ENCODE data around the gene TRAF3IP1.

The TRAF3IP1 gene

GRCh38 chr2:238278626-238279323 lies 41.5 kb upstream of the TRAF3IP1 start:
- no peak for DNase-seq (ENCODE audit: low read depth, low spot score)
- no peak overlapping the region for H3K27ac ChIP-seq
- H3K9ac ChIP-seq (ENCODE audit: insufficient read length) = no peak overlapping the region
- peaks cover 23% of the 10 kb centered on the region; the same call in 1 of the 2 replicates for H3K36me3 ChIP-seq (ENCODE audit: insufficient read depth, low read length)
- H3K9me3 ChIP-seq (ENCODE audit: low read depth, low read length) = no peaks in the 10 kb centered on the region
- H3K4me3 ChIP-seq = no peak overlapping the region
- no peak for TF ChIP-seq EZH2 (IDR thresholded peaks at IDR 0.05)
- TF ChIP-seq POLR2AphosphoS5 (IDR thresholded peaks at IDR 0.05; ENCODE audit: borderline replicate concordance, low read depth, low read length) = no peak
- no peak for TF ChIP-seq FOXP2 (optimal IDR thresholded peaks at IDR 0.05; ENCODE audit: control extremely low read depth, extremely low read length, insufficient read depth)

DNA sequence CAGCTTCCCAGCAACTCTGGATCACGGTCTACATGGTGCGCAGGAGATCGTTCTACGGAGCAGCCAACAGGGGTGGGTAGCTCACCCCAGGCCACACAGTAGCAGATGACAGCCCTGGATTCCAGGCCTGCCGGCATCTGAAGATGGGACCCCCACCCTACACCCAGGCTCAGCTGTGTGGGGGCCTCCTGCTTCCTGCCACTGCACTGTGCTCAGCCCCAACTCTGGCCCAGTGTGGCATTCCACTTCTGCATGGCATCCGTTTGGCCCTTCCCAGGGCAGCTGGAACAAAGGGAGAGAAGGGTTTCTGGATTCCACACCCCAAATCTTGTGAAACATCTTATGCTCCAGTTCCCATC lies 41.0 kb upstream of the TRAF3IP1 start:
- no peak for DNase-seq (ENCODE audit: low read depth, low spot score)
- H3K9ac ChIP-seq (ENCODE audit: insufficient read length) = no peak overlapping the region
- peaks cover 19% of the 10 kb centered on the region; the same call in 1 of the 2 replicates for H3K36me3 ChIP-seq (ENCODE audit: insufficient read depth, low read length)
- H3K4me3 ChIP-seq = no peak overlapping the region
- TF ChIP-seq POLR2AphosphoS5 (IDR thresholded peaks at IDR 0.05; ENCODE audit: borderline replicate concordance, low read depth, low read length) = no peak
- TF ChIP-seq EZH2 (IDR thresholded peaks at IDR 0.05) = no peak
- no peak for TF ChIP-seq FOXP2 (optimal IDR thresholded peaks at IDR 0.05; ENCODE audit: control extremely low read depth, extremely low read length, insufficient read depth)
- no peaks in the 10 kb centered on the region for H3K9me3 ChIP-seq (ENCODE audit: low read depth, low read length)
- no peak overlapping the region for H3K27ac ChIP-seq

- Histone ChIP-seq H3K4me3 (no peak overlapping the region), H3K36me3 (ENCODE audit: insufficient read depth, low read length) (peaks cover 12% of the 10 kb centered on the region; the same call in 1 of the 2 replicates), H3K9me3 (ENCODE audit: low read depth, low read length) (no peaks in the 10 kb centered on the region), H3K9ac (ENCODE audit: insufficient read length) (no peak overlapping the region), H3K27ac (no peak overlapping the region)
- no peak for DNase-seq (ENCODE audit: low read depth, low spot score)
- TF ChIP-seq FOXP2 (optimal IDR thresholded peaks at IDR 0.05; ENCODE audit: control extremely low read depth, extremely low read length, insufficient read depth) = no peak
- no peak for TF ChIP-seq EZH2 (IDR thresholded peaks at IDR 0.05)
- no peak for TF ChIP-seq POLR2AphosphoS5 (IDR thresholded peaks at IDR 0.05; ENCODE audit: borderline replicate concordance, low read depth, low read length)
Measured at GRCh38 chr2:238280083-238280825, 40.1 kb upstream of the TRAF3IP1 start.

- TF ChIP-seq POLR2AphosphoS5 (IDR thresholded peaks at IDR 0.05; ENCODE audit: borderline replicate concordance, low read depth, low read length) = no peak
- TF ChIP-seq FOXP2 (optimal IDR thresholded peaks at IDR 0.05; ENCODE audit: control extremely low read depth, extremely low read length, insufficient read depth) = no peak
- TF ChIP-seq EZH2 (IDR thresholded peaks at IDR 0.05) = no peak
- no peak overlapping the region for H3K9ac ChIP-seq (ENCODE audit: insufficient read length)
- DNase-seq (ENCODE audit: low read depth, low spot score) = no peak
- no peaks in the 10 kb centered on the region for H3K36me3 ChIP-seq (ENCODE audit: insufficient read depth, low read length)
- no peak overlapping the region for H3K27ac ChIP-seq
- H3K9me3 ChIP-seq (ENCODE audit: low read depth, low read length) = no peaks in the 10 kb centered on the region
- no peak overlapping the region for H3K4me3 ChIP-seq
Measured at GRCh38 chr2:238281826-238282480, 38.4 kb upstream of the TRAF3IP1 start.

DNA sequence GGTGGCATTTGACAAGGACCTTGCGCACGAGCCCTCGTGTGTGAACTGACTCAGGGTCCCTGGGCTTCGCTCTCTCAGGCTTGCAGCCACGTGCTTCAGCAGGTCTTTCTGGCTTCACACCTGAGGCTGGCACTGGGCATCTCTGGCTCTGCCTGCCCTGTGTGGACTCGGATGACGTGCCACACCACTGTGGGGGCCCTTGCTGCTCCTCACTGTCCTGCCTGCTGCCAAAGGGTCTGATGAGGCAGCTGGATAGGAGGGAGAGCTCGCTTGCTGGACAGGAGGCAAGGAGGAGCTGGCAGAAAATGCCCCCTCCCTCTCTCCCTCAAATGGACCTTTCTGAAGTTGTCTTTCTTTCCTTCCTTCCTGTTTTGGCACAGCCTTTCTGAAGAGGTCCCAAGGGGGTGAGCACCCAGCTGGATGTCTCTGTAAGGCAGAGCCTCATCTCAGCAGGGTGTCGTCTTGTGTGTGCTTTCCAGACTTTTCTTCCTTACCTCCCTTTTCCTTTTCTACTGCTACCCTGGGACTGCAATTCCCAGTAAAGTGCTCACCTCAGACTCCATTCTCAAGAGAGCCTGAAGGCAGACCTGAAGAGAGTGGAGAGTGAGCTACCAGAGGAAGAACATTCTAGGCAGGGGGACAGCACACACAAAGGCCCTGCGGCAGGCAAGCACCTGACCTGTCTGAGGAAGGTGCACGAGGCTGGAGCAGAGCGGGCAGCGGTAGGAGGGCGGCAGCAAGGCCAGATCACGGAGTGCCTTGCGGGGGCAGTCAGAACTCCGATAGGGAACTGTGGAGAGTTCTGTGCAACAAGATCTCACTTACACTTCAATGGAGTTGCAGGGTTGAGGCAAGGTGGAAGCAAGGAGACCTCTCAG lies 37.2 kb upstream of the TRAF3IP1 start:
- H3K4me3 ChIP-seq = no peak overlapping the region
- H3K36me3 ChIP-seq (ENCODE audit: insufficient read depth, low read length) = no peaks in the 10 kb centered on the region
- H3K27ac ChIP-seq = no peak overlapping the region
- H3K9ac ChIP-seq (ENCODE audit: insufficient read length) = no peak overlapping the region
- TF ChIP-seq POLR2AphosphoS5 (IDR thresholded peaks at IDR 0.05; ENCODE audit: borderline replicate concordance, low read depth, low read length) (no peak), FOXP2 (optimal IDR thresholded peaks at IDR 0.05; ENCODE audit: control extremely low read depth, extremely low read length, insufficient read depth) (no peak), EZH2 (IDR thresholded peaks at IDR 0.05) (no peak)
- no peak for DNase-seq (ENCODE audit: low read depth, low spot score)
- H3K9me3 ChIP-seq (ENCODE audit: low read depth, low read length) = no peaks in the 10 kb centered on the region

DNA sequence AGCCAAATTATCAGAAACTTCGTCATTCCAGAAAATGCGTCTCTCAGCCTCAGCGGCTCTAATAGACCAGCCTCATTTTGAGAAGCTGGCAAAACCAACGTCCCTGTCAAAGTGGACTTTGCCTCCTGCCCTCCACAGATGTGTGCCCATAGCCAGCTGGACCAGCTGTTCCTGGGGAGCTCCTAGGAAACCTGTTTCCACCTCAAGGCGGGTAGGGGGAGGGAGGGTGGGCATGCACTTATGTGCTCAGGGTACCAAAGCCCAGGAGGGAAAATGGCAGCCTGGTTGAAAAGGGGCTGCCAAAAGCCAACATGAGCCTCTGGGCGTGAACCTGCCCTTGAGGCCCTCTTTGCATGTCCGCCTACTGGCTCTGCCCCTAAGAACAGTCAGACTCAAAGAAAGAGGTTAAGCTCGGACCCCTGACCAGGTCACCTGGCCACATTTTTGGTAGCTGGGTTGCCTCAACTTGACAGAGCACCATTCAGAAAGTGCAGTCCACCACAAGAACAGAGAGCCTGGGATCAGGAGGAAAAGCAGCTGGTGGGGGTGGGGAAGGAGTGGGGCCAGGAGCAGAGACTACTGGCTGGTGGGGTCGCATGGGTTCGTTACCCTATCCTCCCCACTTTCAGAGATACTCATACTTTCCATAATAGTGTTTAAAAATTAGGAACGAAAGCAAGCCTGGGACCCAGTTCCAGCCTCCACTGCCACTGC lies 35.4 kb upstream of the TRAF3IP1 start:
- Histone ChIP-seq H3K9ac (ENCODE audit: insufficient read length) (no peak overlapping the region), H3K36me3 (ENCODE audit: insufficient read depth, low read length) (no peaks in the 10 kb centered on the region), H3K4me3 (no peak overlapping the region), H3K9me3 (ENCODE audit: low read depth, low read length) (no peaks in the 10 kb centered on the region), H3K27ac (peak overlapping the region; percentile 61)
- TF ChIP-seq EZH2 (IDR thresholded peaks at IDR 0.05) (no peak), POLR2AphosphoS5 (IDR thresholded peaks at IDR 0.05; ENCODE audit: borderline replicate concordance, low read depth, low read length) (no peak), FOXP2 (optimal IDR thresholded peaks at IDR 0.05; ENCODE audit: control extremely low read depth, extremely low read length, insufficient read depth) (no peak)
- no peak for DNase-seq (ENCODE audit: low read depth, low spot score)

GRCh38 chr2:238285653-238286082 lies 34.6 kb upstream of the TRAF3IP1 start:
- H3K9me3 ChIP-seq (ENCODE audit: low read depth, low read length) = no peaks in the 10 kb centered on the region
- TF ChIP-seq FOXP2 (optimal IDR thresholded peaks at IDR 0.05; ENCODE audit: control extremely low read depth, extremely low read length, insufficient read depth) (no peak), POLR2AphosphoS5 (IDR thresholded peaks at IDR 0.05; ENCODE audit: borderline replicate concordance, low read depth, low read length) (no peak), EZH2 (IDR thresholded peaks at IDR 0.05) (no peak)
- no peaks in the 10 kb centered on the region for H3K36me3 ChIP-seq (ENCODE audit: insufficient read depth, low read length)
- peak overlapping the region; percentile 61 for H3K27ac ChIP-seq
- H3K9ac ChIP-seq (ENCODE audit: insufficient read length) = no peak overlapping the region
- peak overlapping the region; percentile 29 for H3K4me3 ChIP-seq
- no peak for DNase-seq (ENCODE audit: low read depth, low spot score)
